Measurements from ENCODE around the gene DMAC1.

The DMAC1 gene

GRCh38 chr9:7788772-7789171 lies 10.8 kb downstream of the DMAC1 start:
- Histone ChIP-seq H3K27me3 (ENCODE audit: control insufficient read depth in 2 of 2, insufficient read depth in 2 of 2, low read length in 2 of 2) (no peaks in the 10 kb centered on the region), H3K9ac (ENCODE audit: low read depth in 1 of 2, low read length in 2 of 2) (no peak overlapping the region), H3K27ac (ENCODE audit: low read depth in 2 of 2, low read length in 2 of 2) (no peak overlapping the region), H3K9me3 (ENCODE audit: control insufficient read depth in 2 of 2, low read length in 2 of 2) (no peaks in the 10 kb centered on the region), H3K4me1 (ENCODE audit: control insufficient read depth in 2 of 2, insufficient read depth in 2 of 2, low read length in 2 of 2) (peaks cover 0 to 4% of the 10 kb centered on the region in 2 donors), H3K36me3 (ENCODE audit: control insufficient read depth in 2 of 2, insufficient read depth in 2 of 2, low read length in 2 of 2) (peaks cover 0 to 6% of the 10 kb centered on the region in 2 donors), H3K4me3 (ENCODE audit: low read length in 2 of 2) (no peak overlapping the region)

DNA sequence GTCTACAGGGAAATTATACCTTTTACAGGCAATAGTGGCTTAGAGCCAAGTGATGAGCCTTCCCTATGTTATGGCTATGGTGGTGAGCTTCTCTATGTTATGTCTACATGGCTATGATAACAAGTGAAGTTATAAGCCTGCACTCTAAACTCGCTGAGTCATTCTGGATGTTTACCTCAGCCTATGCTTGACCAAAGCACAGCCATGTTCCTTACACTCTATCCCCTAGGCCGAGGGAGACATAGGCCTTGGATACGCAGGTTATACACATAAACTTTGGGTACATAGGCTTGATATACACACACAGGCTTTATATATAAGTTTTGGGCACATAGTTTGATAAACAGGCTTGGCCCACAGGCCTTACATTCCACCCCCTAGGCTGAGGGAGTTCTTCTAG lies 13.8 kb downstream of the DMAC1 start:
- H3K9ac ChIP-seq (ENCODE audit: low read depth in 1 of 2, low read length in 2 of 2): no peak overlapping the region
- peaks cover 0 to 4% of the 10 kb centered on the region in 2 donors for H3K4me1 ChIP-seq (ENCODE audit: control insufficient read depth in 2 of 2, insufficient read depth in 2 of 2, low read length in 2 of 2)
- no peaks in the 10 kb centered on the region for H3K36me3 ChIP-seq (ENCODE audit: control insufficient read depth in 2 of 2, insufficient read depth in 2 of 2, low read length in 2 of 2)
- no peaks in the 10 kb centered on the region for H3K27me3 ChIP-seq (ENCODE audit: control insufficient read depth in 2 of 2, insufficient read depth in 2 of 2, low read length in 2 of 2)
- H3K4me3 ChIP-seq (ENCODE audit: low read length in 2 of 2): no peak overlapping the region
- no peaks in the 10 kb centered on the region for H3K9me3 ChIP-seq (ENCODE audit: control insufficient read depth in 2 of 2, low read length in 2 of 2)
- no peak overlapping the region for H3K27ac ChIP-seq (ENCODE audit: low read depth in 2 of 2, low read length in 2 of 2)

DNA sequence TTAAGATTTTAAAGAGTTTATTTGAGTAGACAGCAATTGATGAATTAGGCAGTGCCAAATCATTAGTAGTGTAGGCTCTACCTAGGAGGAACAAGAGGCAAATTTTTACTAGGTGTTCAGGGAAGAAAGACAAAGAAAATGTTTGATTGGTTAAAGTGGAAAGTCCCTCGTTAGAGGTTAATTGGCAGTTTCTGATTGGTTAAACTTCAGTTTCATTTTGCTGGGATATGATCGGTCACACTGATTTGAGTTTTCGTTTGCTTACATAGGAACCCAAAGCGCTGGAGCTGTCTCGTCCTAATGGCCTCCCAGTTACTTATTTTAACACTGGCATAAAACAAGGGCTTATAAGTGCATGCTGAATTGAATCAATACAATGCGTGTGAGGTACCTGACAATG lies 15.1 kb downstream of the DMAC1 start:
- H3K9me3 ChIP-seq (ENCODE audit: control insufficient read depth in 2 of 2, low read length in 2 of 2): no peaks in the 10 kb centered on the region
- no peak overlapping the region for H3K4me3 ChIP-seq (ENCODE audit: low read length in 2 of 2)
- no peak overlapping the region for H3K9ac ChIP-seq (ENCODE audit: low read depth in 1 of 2, low read length in 2 of 2)
- H3K27me3 ChIP-seq (ENCODE audit: control insufficient read depth in 2 of 2, insufficient read depth in 2 of 2, low read length in 2 of 2): no peaks in the 10 kb centered on the region
- no peaks in the 10 kb centered on the region for H3K4me1 ChIP-seq (ENCODE audit: control insufficient read depth in 2 of 2, insufficient read depth in 2 of 2, low read length in 2 of 2)
- H3K27ac ChIP-seq (ENCODE audit: low read depth in 2 of 2, low read length in 2 of 2): no peak overlapping the region
- H3K36me3 ChIP-seq (ENCODE audit: control insufficient read depth in 2 of 2, insufficient read depth in 2 of 2, low read length in 2 of 2): no peaks in the 10 kb centered on the region

GRCh38 chr9:7783635-7784063 lies 15.9 kb downstream of the DMAC1 start:
- Histone ChIP-seq H3K9ac (ENCODE audit: low read depth in 1 of 2, low read length in 2 of 2) (no peak overlapping the region), H3K27me3 (ENCODE audit: control insufficient read depth in 2 of 2, insufficient read depth in 2 of 2, low read length in 2 of 2) (no peaks in the 10 kb centered on the region), H3K4me3 (ENCODE audit: low read length in 2 of 2) (no peak overlapping the region), H3K27ac (ENCODE audit: low read depth in 2 of 2, low read length in 2 of 2) (no peak overlapping the region), H3K36me3 (ENCODE audit: control insufficient read depth in 2 of 2, insufficient read depth in 2 of 2, low read length in 2 of 2) (no peaks in the 10 kb centered on the region), H3K9me3 (ENCODE audit: control insufficient read depth in 2 of 2, low read length in 2 of 2) (no peaks in the 10 kb centered on the region), H3K4me1 (ENCODE audit: control insufficient read depth in 2 of 2, insufficient read depth in 2 of 2, low read length in 2 of 2) (no peaks in the 10 kb centered on the region)

DNA sequence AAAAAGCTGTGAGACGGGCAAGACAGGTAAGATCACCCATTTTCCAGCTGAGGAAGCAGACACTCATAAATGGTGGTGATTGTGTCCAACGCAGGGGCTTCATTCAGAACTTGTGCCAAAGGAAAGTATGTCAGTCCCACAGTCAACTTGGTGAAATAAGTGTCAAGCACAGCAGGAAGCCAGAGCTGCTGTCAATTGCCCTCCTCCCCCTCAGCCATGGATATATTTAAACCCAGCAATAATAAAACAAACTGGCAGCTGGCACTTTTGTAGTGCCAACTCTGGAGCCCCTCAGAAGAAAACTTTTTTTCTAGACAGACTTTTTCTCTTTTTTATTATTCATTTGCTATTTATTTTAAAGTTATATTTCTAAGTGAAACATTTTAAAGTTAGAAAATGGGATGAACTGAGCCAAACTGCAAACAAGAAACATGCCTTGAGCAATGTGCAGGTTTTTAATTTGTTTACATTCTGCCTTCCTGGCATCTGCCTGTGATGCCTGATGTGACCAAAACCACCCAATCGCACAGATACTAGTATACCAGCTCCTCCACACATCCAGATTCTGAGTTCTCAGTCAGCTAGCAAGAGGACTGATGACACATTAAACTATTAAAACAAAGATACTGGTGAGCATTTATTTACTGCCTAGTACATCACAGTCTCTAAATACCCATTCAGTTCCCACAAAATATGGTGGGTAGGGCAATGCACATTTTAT lies 17.0 kb downstream of the DMAC1 start:
- H3K9me3 ChIP-seq (ENCODE audit: control insufficient read depth in 2 of 2, low read length in 2 of 2): no peaks in the 10 kb centered on the region
- no peaks in the 10 kb centered on the region for H3K36me3 ChIP-seq (ENCODE audit: control insufficient read depth in 2 of 2, insufficient read depth in 2 of 2, low read length in 2 of 2)
- no peak overlapping the region for H3K9ac ChIP-seq (ENCODE audit: low read depth in 1 of 2, low read length in 2 of 2)
- no peaks in the 10 kb centered on the region for H3K27me3 ChIP-seq (ENCODE audit: control insufficient read depth in 2 of 2, insufficient read depth in 2 of 2, low read length in 2 of 2)
- H3K4me3 ChIP-seq (ENCODE audit: low read length in 2 of 2): no peak overlapping the region
- H3K27ac ChIP-seq (ENCODE audit: low read depth in 2 of 2, low read length in 2 of 2): no peak overlapping the region
- H3K4me1 ChIP-seq (ENCODE audit: control insufficient read depth in 2 of 2, insufficient read depth in 2 of 2, low read length in 2 of 2): no peaks in the 10 kb centered on the region

DNA sequence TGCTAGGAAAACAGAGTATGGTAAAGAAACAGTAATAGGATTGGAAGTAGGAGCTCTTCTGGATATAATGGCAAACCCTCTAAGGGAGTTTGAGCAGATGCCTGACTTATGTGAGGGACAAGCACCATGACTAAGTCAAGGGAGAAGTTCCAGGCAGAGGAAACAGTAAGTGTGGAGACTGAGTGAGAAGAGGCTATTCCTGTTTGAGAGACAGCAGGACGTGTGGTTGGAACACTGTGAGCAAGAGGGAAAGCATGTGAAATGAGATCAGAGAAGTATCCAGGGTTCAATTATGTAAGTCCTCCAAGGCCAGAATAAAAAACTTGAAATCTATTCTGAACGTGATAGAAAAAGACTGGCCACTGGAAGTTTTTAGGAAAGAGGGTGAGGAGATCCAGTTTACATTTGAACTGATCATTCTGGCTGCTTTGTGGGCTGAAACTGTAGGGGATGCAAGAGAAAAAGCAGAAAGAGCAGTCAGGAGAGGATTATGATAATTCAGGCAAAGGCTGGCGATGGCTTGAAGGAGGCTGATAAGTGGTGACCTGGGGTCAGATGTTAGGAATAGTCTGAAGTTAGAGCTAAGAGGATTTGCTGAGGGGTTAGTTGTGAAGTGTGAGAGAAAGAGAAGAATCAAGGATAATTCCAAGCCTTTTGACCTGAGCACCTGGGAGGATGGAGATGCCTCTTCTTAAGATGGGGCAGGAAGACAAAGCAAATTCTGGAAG lies 19.2 kb downstream of the DMAC1 start:
- no peaks in the 10 kb centered on the region for H3K36me3 ChIP-seq (ENCODE audit: control insufficient read depth in 2 of 2, insufficient read depth in 2 of 2, low read length in 2 of 2)
- H3K27me3 ChIP-seq (ENCODE audit: control insufficient read depth in 2 of 2, insufficient read depth in 2 of 2, low read length in 2 of 2): no peaks in the 10 kb centered on the region
- no peaks in the 10 kb centered on the region for H3K9me3 ChIP-seq (ENCODE audit: control insufficient read depth in 2 of 2, low read length in 2 of 2)
- no peak overlapping the region for H3K4me3 ChIP-seq (ENCODE audit: low read length in 2 of 2)
- no peak overlapping the region for H3K9ac ChIP-seq (ENCODE audit: low read depth in 1 of 2, low read length in 2 of 2)
- no peak overlapping the region for H3K27ac ChIP-seq (ENCODE audit: low read depth in 2 of 2, low read length in 2 of 2)
- no peaks in the 10 kb centered on the region for H3K4me1 ChIP-seq (ENCODE audit: control insufficient read depth in 2 of 2, insufficient read depth in 2 of 2, low read length in 2 of 2)

GRCh38 chr9:7778851-7779600 lies 20.6 kb downstream of the DMAC1 start:
- Histone ChIP-seq H3K27ac (ENCODE audit: low read depth in 2 of 2, low read length in 2 of 2) (no peak overlapping the region), H3K4me1 (ENCODE audit: control insufficient read depth in 2 of 2, insufficient read depth in 2 of 2, low read length in 2 of 2) (no peaks in the 10 kb centered on the region), H3K27me3 (ENCODE audit: control insufficient read depth in 2 of 2, insufficient read depth in 2 of 2, low read length in 2 of 2) (no peaks in the 10 kb centered on the region), H3K9ac (ENCODE audit: low read depth in 1 of 2, low read length in 2 of 2) (no peak overlapping the region), H3K4me3 (ENCODE audit: low read length in 2 of 2) (no peak overlapping the region), H3K9me3 (ENCODE audit: control insufficient read depth in 2 of 2, low read length in 2 of 2) (no peaks in the 10 kb centered on the region), H3K36me3 (ENCODE audit: control insufficient read depth in 2 of 2, insufficient read depth in 2 of 2, low read length in 2 of 2) (no peaks in the 10 kb centered on the region)

DNA sequence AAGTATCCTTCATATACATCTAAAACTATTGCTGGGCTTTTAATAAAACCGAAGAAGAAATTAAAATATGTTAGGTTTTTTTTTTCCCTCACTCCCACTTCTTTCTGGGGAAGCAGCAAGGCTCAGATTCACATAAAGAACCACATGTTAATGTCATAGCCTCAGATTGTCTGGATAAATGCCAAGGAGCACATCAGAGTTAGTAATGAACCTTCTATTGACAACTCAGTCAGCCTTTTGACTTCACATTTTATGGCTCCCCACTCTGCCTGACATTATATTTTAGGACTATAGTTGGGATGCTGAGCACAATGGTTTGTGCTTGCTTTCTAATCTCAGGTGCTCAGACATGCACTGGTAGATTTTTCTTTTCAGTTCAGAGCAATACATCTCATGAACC lies 21.8 kb downstream of the DMAC1 start:
- Histone ChIP-seq H3K36me3 (ENCODE audit: control insufficient read depth in 2 of 2, insufficient read depth in 2 of 2, low read length in 2 of 2) (no peaks in the 10 kb centered on the region), H3K27me3 (ENCODE audit: control insufficient read depth in 2 of 2, insufficient read depth in 2 of 2, low read length in 2 of 2) (no peaks in the 10 kb centered on the region), H3K9ac (ENCODE audit: low read depth in 1 of 2, low read length in 2 of 2) (no peak overlapping the region), H3K4me3 (ENCODE audit: low read length in 2 of 2) (no peak overlapping the region), H3K9me3 (ENCODE audit: control insufficient read depth in 2 of 2, low read length in 2 of 2) (no peaks in the 10 kb centered on the region), H3K27ac (ENCODE audit: low read depth in 2 of 2, low read length in 2 of 2) (no peak overlapping the region), H3K4me1 (ENCODE audit: control insufficient read depth in 2 of 2, insufficient read depth in 2 of 2, low read length in 2 of 2) (no peaks in the 10 kb centered on the region)

DNA sequence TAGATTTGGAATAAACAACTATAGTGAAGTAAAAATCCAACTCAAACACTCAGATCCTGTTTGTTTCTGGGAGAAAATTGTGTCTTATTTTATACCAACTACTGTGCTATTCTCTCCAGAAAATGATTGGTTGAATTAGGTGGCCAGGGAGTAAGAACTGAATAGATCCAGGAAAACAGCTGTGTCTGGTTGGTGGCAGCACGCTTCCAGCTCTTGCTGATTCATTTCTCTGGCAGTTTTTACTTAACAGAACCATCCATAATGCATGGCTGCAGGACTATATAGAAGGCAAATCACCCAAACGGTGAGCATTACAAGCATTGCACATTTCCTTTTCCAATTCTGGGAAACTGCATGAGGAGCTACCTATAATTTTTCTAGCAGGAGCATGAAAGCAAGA lies 29.5 kb downstream of the DMAC1 start:
- H3K4me1 ChIP-seq (ENCODE audit: control insufficient read depth in 2 of 2, insufficient read depth in 2 of 2, low read length in 2 of 2): no peaks in the 10 kb centered on the region
- H3K9me3 ChIP-seq (ENCODE audit: control insufficient read depth in 2 of 2, low read length in 2 of 2): no peaks in the 10 kb centered on the region
- H3K4me3 ChIP-seq (ENCODE audit: low read length in 2 of 2): no peak overlapping the region
- H3K27ac ChIP-seq (ENCODE audit: low read depth in 2 of 2, low read length in 2 of 2): no peak overlapping the region
- no peaks in the 10 kb centered on the region for H3K36me3 ChIP-seq (ENCODE audit: control insufficient read depth in 2 of 2, insufficient read depth in 2 of 2, low read length in 2 of 2)
- no peak overlapping the region for H3K9ac ChIP-seq (ENCODE audit: low read depth in 1 of 2, low read length in 2 of 2)
- no peaks in the 10 kb centered on the region for H3K27me3 ChIP-seq (ENCODE audit: control insufficient read depth in 2 of 2, insufficient read depth in 2 of 2, low read length in 2 of 2)

DNA sequence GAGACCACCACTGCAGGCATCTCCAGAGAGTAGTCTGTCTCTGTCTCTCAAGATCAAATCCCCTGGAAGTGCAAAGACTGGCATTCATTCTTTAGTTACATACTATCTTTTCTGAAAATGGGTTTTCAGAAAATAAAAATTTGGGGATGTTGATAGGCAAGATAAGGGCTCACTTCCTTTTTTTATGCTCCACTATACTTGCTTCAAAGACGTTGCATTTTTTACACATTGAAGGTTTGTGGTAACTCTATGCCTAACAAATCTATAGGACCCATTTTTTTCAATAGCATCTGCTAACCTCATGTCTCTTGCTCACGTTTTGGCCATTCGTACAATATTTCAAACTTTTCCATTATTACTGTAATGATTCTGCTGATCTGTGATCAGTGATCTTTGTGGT lies 37.0 kb downstream of the DMAC1 start:
- H3K36me3 ChIP-seq (ENCODE audit: control insufficient read depth in 2 of 2, insufficient read depth in 2 of 2, low read length in 2 of 2): no peaks in the 10 kb centered on the region
- no peak overlapping the region for H3K27ac ChIP-seq (ENCODE audit: low read depth in 2 of 2, low read length in 2 of 2)
- no peaks in the 10 kb centered on the region for H3K27me3 ChIP-seq (ENCODE audit: control insufficient read depth in 2 of 2, insufficient read depth in 2 of 2, low read length in 2 of 2)
- no peaks in the 10 kb centered on the region for H3K9me3 ChIP-seq (ENCODE audit: control insufficient read depth in 2 of 2, low read length in 2 of 2)
- H3K9ac ChIP-seq (ENCODE audit: low read depth in 1 of 2, low read length in 2 of 2): no peak overlapping the region
- H3K4me1 ChIP-seq (ENCODE audit: control insufficient read depth in 2 of 2, insufficient read depth in 2 of 2, low read length in 2 of 2): no peaks in the 10 kb centered on the region
- H3K4me3 ChIP-seq (ENCODE audit: low read length in 2 of 2): no peak overlapping the region

Data from mucosa of rectum (tissue), 2 donors.